H1 (cell line): Measurements from ENCODE around the gene COL19A1. TPM values are rescaled to one million over a fixed set of nuclear protein-coding genes. Genes with fewer than 3 reads are reported as not detected.

Experiments used
- ATF3 ChIP-seq: IDR thresholded peaks from 2 replicates; pipeline ENCODE4 v1.6.1; 2011; ENCODE audit warnings: low read depth, mild to moderate bottlenecking, low read length; ENCODE audit not compliant: insufficient read depth
- BACH1 ChIP-seq: IDR thresholded peaks from 2 replicates; pipeline ENCODE4 v1.6.1; 2012; ENCODE audit warnings: low read length, improper control_type of control experiment
- BRCA1 ChIP-seq: IDR thresholded peaks from 2 replicates; pipeline ENCODE4 v1.6.1; 2012; ENCODE audit warnings: low read depth, low read length, improper control_type of control experiment
- MAFK ChIP-seq: IDR thresholded peaks from 2 replicates; pipeline ENCODE4 v1.6.1; 2012; ENCODE audit warnings: low read depth, mild to moderate bottlenecking, improper control_type of control experiment, low read length
- NRF1 ChIP-seq: IDR thresholded peaks from 2 replicates; pipeline ENCODE4 v1.6.1; 2011; ENCODE audit warnings: mild to moderate bottlenecking, low read depth, low read length, improper control_type of control experiment
- POU5F1 ChIP-seq: IDR thresholded peaks from 2 replicates; pipeline ENCODE4 v1.6.1; 2011; ENCODE audit warnings: low read depth, mild to moderate bottlenecking, low read length, moderate library complexity
- RAD21 ChIP-seq, 2 experiments: IDR thresholded peaks in 1 of 2; conservative IDR thresholded peaks in 1 of 2; 2 replicates each; pipeline ENCODE4 v1.6.1; 2011; ENCODE audit warnings: low read depth in 2 of 2, low read length in 2 of 2, improper control_type of control experiment in 1 of 2, inconsistent platforms in 1 of 2, mild to moderate bottlenecking in 1 of 2, moderate library complexity in 1 of 2
- RNF2 ChIP-seq: fragments of 200-900, 300-1000 bp; sonication (generic); IDR thresholded peaks from 2 replicates; pipeline ENCODE4 v1.7.1; 2016; ENCODE audit warnings: borderline replicate concordance, low read depth, mild to moderate bottlenecking, antibody characterized with exemption, low read length; ENCODE audit not compliant: poor library complexity, severe bottlenecking; ENCODE audit errors: missing control alignments
- SP2 ChIP-seq: IDR thresholded peaks from 2 replicates; pipeline ENCODE4 v1.6.1; 2012; ENCODE audit warnings: mild to moderate bottlenecking, low read length, inconsistent platforms
- ZNF274 ChIP-seq: IDR thresholded peaks from 2 replicates; pipeline ENCODE4 v1.7.0; 2012; ENCODE audit warnings: low read length, borderline replicate concordance; ENCODE audit errors: extremely low read depth
- polyA plus RNA-seq, 7 experiments: library from polyadenylated mRNA; depleted of rRNA in 3 of 7; stranded (reverse) in 5 of 7; unstranded in 2 of 7; fragments of >200 nt in 5 of 7; fragments of 200-250 nt in 2 of 7; gene quantifications; 1 replicate in 5 of 7; 2 replicates in 1 of 7; 4 replicates in 1 of 7; pipeline versions ENCODE4 v1.2.1 to v1.2.3, GENCODE V29; 2011 to 2013; ENCODE audit warnings: missing spikeins in 2 of 7, mixed read lengths in 2 of 7
- total RNA-seq: library from RNA; stranded (reverse); fragmentation: NEBNext Ultra II Directional; extraction: Animal tissue kit (Norgen Biotek cat#: 25700); gene quantifications from 2 replicates; pipeline ENCODE4 v1.2.1, GENCODE V29; 2021
- TF ChIP-seq, protein P1 (sequence below): fragments of 300-600 bp; sonication (generic); IDR thresholded peaks from 2 replicates; pipeline ENCODE4 v1.7.1; 2012; ENCODE audit warnings: low read length, moderate library complexity, mild to moderate bottlenecking, inconsistent platforms; ENCODE audit not compliant: insufficient replicate concordance

COL19A1 gene
- total and polyA plus RNA-seq, 2 of the 8 experiments (the other 6 are each of a cell fraction or from before 2014, with no cell fraction given), result not detected

GRCh38 chr6:70172252-70172651 lies 305.9 kb downstream of the COL19A1 start (continued):
- TF ChIP-seq, protein P1, sequence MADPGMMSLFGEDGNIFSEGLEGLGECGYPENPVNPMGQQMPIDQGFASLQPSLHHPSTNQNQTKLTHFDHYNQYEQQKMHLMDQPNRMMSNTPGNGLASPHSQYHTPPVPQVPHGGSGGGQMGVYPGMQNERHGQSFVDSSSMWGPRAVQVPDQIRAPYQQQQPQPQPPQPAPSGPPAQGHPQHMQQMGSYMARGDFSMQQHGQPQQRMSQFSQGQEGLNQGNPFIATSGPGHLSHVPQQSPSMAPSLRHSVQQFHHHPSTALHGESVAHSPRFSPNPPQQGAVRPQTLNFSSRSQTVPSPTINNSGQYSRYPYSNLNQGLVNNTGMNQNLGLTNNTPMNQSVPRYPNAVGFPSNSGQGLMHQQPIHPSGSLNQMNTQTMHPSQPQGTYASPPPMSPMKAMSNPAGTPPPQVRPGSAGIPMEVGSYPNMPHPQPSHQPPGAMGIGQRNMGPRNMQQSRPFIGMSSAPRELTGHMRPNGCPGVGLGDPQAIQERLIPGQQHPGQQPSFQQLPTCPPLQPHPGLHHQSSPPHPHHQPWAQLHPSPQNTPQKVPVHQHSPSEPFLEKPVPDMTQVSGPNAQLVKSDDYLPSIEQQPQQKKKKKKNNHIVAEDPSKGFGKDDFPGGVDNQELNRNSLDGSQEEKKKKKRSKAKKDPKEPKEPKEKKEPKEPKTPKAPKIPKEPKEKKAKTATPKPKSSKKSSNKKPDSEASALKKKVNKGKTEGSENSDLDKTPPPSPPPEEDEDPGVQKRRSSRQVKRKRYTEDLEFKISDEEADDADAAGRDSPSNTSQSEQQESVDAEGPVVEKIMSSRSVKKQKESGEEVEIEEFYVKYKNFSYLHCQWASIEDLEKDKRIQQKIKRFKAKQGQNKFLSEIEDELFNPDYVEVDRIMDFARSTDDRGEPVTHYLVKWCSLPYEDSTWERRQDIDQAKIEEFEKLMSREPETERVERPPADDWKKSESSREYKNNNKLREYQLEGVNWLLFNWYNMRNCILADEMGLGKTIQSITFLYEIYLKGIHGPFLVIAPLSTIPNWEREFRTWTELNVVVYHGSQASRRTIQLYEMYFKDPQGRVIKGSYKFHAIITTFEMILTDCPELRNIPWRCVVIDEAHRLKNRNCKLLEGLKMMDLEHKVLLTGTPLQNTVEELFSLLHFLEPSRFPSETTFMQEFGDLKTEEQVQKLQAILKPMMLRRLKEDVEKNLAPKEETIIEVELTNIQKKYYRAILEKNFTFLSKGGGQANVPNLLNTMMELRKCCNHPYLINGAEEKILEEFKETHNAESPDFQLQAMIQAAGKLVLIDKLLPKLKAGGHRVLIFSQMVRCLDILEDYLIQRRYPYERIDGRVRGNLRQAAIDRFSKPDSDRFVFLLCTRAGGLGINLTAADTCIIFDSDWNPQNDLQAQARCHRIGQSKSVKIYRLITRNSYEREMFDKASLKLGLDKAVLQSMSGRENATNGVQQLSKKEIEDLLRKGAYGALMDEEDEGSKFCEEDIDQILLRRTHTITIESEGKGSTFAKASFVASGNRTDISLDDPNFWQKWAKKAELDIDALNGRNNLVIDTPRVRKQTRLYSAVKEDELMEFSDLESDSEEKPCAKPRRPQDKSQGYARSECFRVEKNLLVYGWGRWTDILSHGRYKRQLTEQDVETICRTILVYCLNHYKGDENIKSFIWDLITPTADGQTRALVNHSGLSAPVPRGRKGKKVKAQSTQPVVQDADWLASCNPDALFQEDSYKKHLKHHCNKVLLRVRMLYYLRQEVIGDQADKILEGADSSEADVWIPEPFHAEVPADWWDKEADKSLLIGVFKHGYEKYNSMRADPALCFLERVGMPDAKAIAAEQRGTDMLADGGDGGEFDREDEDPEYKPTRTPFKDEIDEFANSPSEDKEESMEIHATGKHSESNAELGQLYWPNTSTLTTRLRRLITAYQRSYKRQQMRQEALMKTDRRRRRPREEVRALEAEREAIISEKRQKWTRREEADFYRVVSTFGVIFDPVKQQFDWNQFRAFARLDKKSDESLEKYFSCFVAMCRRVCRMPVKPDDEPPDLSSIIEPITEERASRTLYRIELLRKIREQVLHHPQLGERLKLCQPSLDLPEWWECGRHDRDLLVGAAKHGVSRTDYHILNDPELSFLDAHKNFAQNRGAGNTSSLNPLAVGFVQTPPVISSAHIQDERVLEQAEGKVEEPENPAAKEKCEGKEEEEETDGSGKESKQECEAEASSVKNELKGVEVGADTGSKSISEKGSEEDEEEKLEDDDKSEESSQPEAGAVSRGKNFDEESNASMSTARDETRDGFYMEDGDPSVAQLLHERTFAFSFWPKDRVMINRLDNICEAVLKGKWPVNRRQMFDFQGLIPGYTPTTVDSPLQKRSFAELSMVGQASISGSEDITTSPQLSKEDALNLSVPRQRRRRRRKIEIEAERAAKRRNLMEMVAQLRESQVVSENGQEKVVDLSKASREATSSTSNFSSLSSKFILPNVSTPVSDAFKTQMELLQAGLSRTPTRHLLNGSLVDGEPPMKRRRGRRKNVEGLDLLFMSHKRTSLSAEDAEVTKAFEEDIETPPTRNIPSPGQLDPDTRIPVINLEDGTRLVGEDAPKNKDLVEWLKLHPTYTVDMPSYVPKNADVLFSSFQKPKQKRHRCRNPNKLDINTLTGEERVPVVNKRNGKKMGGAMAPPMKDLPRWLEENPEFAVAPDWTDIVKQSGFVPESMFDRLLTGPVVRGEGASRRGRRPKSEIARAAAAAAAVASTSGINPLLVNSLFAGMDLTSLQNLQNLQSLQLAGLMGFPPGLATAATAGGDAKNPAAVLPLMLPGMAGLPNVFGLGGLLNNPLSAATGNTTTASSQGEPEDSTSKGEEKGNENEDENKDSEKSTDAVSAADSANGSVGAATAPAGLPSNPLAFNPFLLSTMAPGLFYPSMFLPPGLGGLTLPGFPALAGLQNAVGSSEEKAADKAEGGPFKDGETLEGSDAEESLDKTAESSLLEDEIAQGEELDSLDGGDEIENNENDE, result no peak
- no peak for TF ChIP-seq BRCA1
- TF ChIP-seq BACH1, result no peak
- no peak for TF ChIP-seq NRF1
- no peak for TF ChIP-seq ZNF274
- no peak for TF ChIP-seq SP2
- no peak for TF ChIP-seq RAD21 (IDR thresholded peaks at IDR 0.05 in 1 of 2, conservative IDR thresholded peaks at IDR 0.05 in 1 of 2; ENCODE audit: low read depth in 2 of 2, low read length in 2 of 2)
- no peak for TF ChIP-seq RNF2
- TF ChIP-seq MAFK, result no peak
- no peak for TF ChIP-seq POU5F1
- no peak for TF ChIP-seq ATF3
